Esophagus muscularis mucosa (tissue), 3 donors: Measurements from ENCODE around the gene TSC2.

Experiments
- POLR2A ChIP-seq: fragments of 450-650 bp; IDR thresholded peaks from one replicate; pipeline ENCODE4 v1.6.1; 2017; ENCODE audit warnings: antibody characterized with exemption, moderate library complexity, mild to moderate bottlenecking, low read depth
- POLR2AphosphoS5 ChIP-seq, 2 donors: sonication (generic); formaldehyde crosslinking; IDR thresholded peaks; one replicate each; pipeline ENCODE4 v1.6.1; 2017; ENCODE audit warnings: antibody characterized with exemption in 2 of 2
- TF ChIP-seq, protein P1 (sequence below), 3 experiments: fragments of 200-600 bp in 2 of 3; fragments of 450-650 bp in 1 of 3; sonication (generic) in 2 of 3; IDR thresholded peaks; one replicate each; pipeline ENCODE4 v1.5.1; 2017 to 2019; ENCODE audit warnings: antibody characterized with exemption in 3 of 3, mild to moderate bottlenecking in 2 of 3, moderate library complexity in 1 of 3

DNA sequence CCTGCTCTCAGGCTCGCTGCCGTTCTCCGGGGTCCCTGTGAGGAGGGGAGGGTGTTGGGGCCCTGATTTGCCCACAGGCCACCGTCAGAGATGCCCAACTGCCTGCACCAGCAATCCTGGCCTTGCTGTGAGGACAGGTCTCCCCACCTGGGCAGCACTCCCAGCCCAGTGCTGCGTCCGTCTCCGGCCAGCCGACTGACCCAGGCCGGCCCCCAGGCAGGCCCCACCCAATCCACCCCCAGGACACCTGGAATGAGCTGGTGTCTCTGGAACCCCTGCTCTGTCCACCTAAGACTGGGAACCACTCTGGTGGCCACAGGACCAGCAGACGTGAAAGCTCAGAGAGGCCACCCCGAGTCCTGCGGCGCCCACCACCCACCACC lies 67.8 kb downstream of the TSC2 start:
- TF ChIP-seq POLR2AphosphoS5 (IDR thresholded peaks at IDR 0.05) (no peak), POLR2A (no peak)
- TF ChIP-seq, protein P1, sequence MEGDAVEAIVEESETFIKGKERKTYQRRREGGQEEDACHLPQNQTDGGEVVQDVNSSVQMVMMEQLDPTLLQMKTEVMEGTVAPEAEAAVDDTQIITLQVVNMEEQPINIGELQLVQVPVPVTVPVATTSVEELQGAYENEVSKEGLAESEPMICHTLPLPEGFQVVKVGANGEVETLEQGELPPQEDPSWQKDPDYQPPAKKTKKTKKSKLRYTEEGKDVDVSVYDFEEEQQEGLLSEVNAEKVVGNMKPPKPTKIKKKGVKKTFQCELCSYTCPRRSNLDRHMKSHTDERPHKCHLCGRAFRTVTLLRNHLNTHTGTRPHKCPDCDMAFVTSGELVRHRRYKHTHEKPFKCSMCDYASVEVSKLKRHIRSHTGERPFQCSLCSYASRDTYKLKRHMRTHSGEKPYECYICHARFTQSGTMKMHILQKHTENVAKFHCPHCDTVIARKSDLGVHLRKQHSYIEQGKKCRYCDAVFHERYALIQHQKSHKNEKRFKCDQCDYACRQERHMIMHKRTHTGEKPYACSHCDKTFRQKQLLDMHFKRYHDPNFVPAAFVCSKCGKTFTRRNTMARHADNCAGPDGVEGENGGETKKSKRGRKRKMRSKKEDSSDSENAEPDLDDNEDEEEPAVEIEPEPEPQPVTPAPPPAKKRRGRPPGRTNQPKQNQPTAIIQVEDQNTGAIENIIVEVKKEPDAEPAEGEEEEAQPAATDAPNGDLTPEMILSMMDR (IDR thresholded peaks at IDR 0.05) = no peak
